Activated T-cell treated with anti-CD3 and anti-CD28 coated beads, Interleukin-2, amount 50 U/mL, for 24 hours (primary cell): ENCODE data around the gene JADE2.
"Not testable (repeated sequence)": the region's sequence is repeated elsewhere in the genome, so short reads cannot be mapped to it uniquely, and the experiment has no call there.

ENCODE experiments used
- DNase-seq: peaks from one replicate; pipeline ENCODE4 v3.0.0-alpha.2; 2020
- H3K27ac Mint-ChIP-seq: 2 replicates; pipeline ENCODE4 v1.8.0; 2020; ENCODE audit warnings: mild to moderate bottlenecking, mixed read lengths
- H3K27me3 Mint-ChIP-seq: 2 replicates; pipeline ENCODE4 v1.8.0; 2020; ENCODE audit warnings: mixed read lengths
- H3K36me3 Mint-ChIP-seq: 2 replicates; pipeline ENCODE4 v1.8.0; 2020; ENCODE audit warnings: low read depth, mixed read lengths
- H3K4me1 Mint-ChIP-seq: 2 replicates; pipeline ENCODE4 v1.8.0; 2020; ENCODE audit warnings: low read depth, mixed read lengths
- H3K4me3 Mint-ChIP-seq: 2 replicates; pipeline ENCODE4 v1.8.0; 2020; ENCODE audit warnings: mild to moderate bottlenecking, moderate library complexity, mixed read lengths
- H3K9me3 Mint-ChIP-seq: 2 replicates; pipeline ENCODE4 v1.8.0; 2020; ENCODE audit warnings: mixed read lengths

Gene JADE2

DNA sequence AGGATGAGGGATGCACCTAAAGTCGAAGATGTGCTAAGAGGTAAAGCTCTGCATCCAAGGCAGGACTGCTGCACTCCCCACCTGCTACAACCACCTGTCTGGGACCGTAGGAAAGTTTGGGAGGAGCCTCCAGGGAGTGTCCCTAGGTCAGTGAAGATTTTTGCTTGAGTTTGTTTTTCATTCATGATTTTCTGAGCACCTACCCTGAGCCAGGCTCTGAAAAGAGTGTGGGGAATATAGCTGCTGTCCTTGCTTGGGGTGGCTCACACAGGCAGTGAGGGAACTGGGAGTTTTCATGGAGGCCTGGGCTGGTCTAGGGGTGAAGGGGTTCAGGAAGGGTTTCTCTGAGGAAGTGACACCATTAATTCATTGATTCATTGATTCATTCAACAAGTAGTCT is 58.3 kb downstream of the JADE2 start:
- H3K4me3 Mint-ChIP-seq = no peak overlapping the region
- no peaks in the 10 kb centered on the region for H3K27me3 Mint-ChIP-seq
- H3K9me3 Mint-ChIP-seq = no peaks in the 10 kb centered on the region
- peaks cover 26% of the 10 kb centered on the region for H3K36me3 Mint-ChIP-seq
- peaks cover 7% of the 10 kb centered on the region for H3K4me1 Mint-ChIP-seq
- DNase-seq = peak; percentile 25
- H3K27ac Mint-ChIP-seq = peak overlapping the region; percentile 50

DNA sequence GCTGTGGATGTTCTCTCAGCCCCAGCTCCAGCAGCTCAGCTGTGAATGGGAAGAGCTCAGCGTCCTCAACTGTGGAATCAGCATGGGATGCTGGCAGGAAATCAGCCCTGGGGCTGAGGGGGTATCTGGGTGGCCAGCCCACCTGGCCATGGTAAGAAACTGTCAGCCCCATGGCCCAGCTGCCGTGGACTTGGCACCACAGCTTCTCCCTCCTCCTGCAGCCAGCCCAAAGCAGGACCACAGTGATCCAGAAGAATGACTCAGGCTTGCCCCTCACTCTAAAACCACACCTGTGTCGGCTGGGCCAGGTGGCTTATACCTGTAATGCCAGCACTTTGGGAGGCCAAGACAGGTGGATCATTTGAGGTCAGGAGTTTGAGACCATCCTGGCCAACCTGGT is 59.2 kb downstream of the JADE2 start:
- Mint-ChIP-seq H3K9me3 (no peaks in the 10 kb centered on the region), H3K36me3 (peaks cover 19% of the 10 kb centered on the region), H3K27me3 (no peaks in the 10 kb centered on the region), H3K4me3 (no peak overlapping the region), H3K4me1 (peaks cover 7% of the 10 kb centered on the region), H3K27ac (no peak overlapping the region)
- DNase-seq = peak; percentile 22

- H3K36me3 Mint-ChIP-seq = peaks cover 8% of the 10 kb centered on the region
- H3K27ac Mint-ChIP-seq = no peak overlapping the region
- no peak overlapping the region for H3K4me3 Mint-ChIP-seq
- DNase-seq = peak; percentile 19
- no peaks in the 10 kb centered on the region for H3K27me3 Mint-ChIP-seq
- peaks cover 8% of the 10 kb centered on the region for H3K4me1 Mint-ChIP-seq
- H3K9me3 Mint-ChIP-seq = no peaks in the 10 kb centered on the region
These were observed 60.5 kb downstream of the JADE2 start for GRCh38 chr5:134585966-134586365.

GRCh38 chr5:134586866-134587524 is 61.5 kb downstream of the JADE2 start:
- no peaks in the 10 kb centered on the region for H3K9me3 Mint-ChIP-seq
- H3K27ac Mint-ChIP-seq = peak overlapping the region; percentile 16
- H3K4me1 Mint-ChIP-seq = peaks cover 17% of the 10 kb centered on the region
- H3K4me3 Mint-ChIP-seq = no peak overlapping the region
- peak; percentile 91 for DNase-seq
- H3K27me3 Mint-ChIP-seq = no peaks in the 10 kb centered on the region
- no peaks in the 10 kb centered on the region for H3K36me3 Mint-ChIP-seq

GRCh38 chr5:134590992-134591659 is 65.7 kb downstream of the JADE2 start:
- Mint-ChIP-seq H3K27me3 (no peaks in the 10 kb centered on the region), H3K36me3 (no peaks in the 10 kb centered on the region), H3K27ac (peak overlapping the region; percentile 74), H3K9me3 (no peaks in the 10 kb centered on the region), H3K4me1 (peaks cover 33% of the 10 kb centered on the region), H3K4me3 (no peak overlapping the region)
- DNase-seq = peak; percentile 55

- H3K9me3 Mint-ChIP-seq = no peaks in the 10 kb centered on the region
- no peaks in the 10 kb centered on the region for H3K36me3 Mint-ChIP-seq
- no peak overlapping the region for H3K4me3 Mint-ChIP-seq
- no peaks in the 10 kb centered on the region for H3K27me3 Mint-ChIP-seq
- peaks cover 27% of the 10 kb centered on the region for H3K4me1 Mint-ChIP-seq
- no peak for DNase-seq
- H3K27ac Mint-ChIP-seq = no peak overlapping the region
These were observed 66.8 kb downstream of the JADE2 start for GRCh38 chr5:134592141-134592746.

DNA sequence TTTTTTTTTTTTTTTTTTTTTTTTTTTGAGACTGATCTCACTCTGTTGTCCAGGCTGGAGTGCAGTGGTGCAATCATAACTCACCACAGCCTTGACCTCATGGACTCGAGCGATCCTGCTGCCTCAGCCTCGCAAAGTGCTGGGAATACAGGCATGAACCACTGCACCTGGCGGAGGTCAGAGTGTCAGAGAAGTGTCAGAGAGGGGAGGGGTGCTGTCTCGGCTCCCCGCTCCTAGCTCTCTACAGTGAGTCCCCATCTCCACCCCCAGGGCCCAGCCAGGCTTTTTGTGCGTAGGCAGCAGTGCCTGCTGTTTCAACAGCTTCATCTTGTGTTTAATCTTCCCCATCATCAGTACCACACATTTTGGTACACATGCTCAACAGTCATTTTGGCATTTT is 68.9 kb downstream of the JADE2 start:
- H3K4me1 Mint-ChIP-seq = peaks cover 27% of the 10 kb centered on the region
- H3K4me3 Mint-ChIP-seq = no peak overlapping the region
- H3K27me3 Mint-ChIP-seq = no peaks in the 10 kb centered on the region
- H3K9me3 Mint-ChIP-seq = no peaks in the 10 kb centered on the region
- no peak overlapping the region for H3K27ac Mint-ChIP-seq
- no peak for DNase-seq
- H3K36me3 Mint-ChIP-seq = no peaks in the 10 kb centered on the region

DNA sequence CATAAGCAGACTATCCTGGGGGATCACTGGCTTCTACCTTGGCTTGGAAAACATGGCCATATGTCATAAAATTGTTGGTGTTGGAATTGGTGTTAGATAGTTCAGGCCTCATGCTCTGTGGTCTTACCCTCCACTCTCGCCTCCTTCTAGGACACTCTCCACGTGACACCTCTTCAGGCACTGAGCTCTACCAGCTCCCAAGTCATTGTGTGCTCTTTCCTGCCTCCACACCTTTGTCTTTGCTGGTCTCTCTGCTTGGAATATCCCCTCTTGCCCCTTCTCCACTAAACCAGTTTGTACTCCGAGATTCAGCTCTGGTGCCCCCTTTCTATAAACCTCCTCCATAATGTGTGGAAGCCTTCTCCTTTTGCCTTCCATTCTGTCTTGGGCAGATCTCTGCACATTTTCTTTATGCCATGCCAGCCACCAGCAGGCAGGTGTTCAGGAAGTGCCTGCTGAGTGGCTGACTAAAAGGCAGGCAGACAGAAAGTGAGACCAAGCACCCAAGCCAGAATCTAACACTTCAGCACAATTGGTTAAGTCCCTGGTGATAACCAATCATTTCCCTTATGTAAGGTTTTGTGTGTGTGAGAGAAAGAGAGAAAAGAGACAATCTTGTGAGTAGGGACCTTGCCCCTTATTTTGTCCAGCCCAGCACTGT is 69.5 kb downstream of the JADE2 start:
- Mint-ChIP-seq H3K27me3 (no peaks in the 10 kb centered on the region), H3K27ac (peak overlapping the region; percentile 2), H3K36me3 (no peaks in the 10 kb centered on the region), H3K4me3 (no peak overlapping the region), H3K9me3 (no peaks in the 10 kb centered on the region), H3K4me1 (peaks cover 27% of the 10 kb centered on the region)
- no peak for DNase-seq

GRCh38 chr5:134595458-134595838 is 70.0 kb downstream of the JADE2 start:
- no peak overlapping the region for H3K4me3 Mint-ChIP-seq
- H3K36me3 Mint-ChIP-seq = no peaks in the 10 kb centered on the region
- H3K27me3 Mint-ChIP-seq = no peaks in the 10 kb centered on the region
- no peak for DNase-seq
- H3K4me1 Mint-ChIP-seq = peaks cover 29% of the 10 kb centered on the region
- H3K9me3 Mint-ChIP-seq = no peaks in the 10 kb centered on the region
- peak overlapping the region; percentile 2 for H3K27ac Mint-ChIP-seq

- not testable (repeated sequence) for H3K9me3 Mint-ChIP-seq, H3K27ac Mint-ChIP-seq, DNase-seq, H3K4me3 Mint-ChIP-seq, H3K27me3 Mint-ChIP-seq
- Mint-ChIP-seq H3K36me3 (peaks cover 28% of the 10 kb centered on the region), H3K4me1 (peaks cover 48% of the 10 kb centered on the region)
These were observed 74.3 kb downstream of the JADE2 start for GRCh38 chr5:134599820-134600219.

DNA sequence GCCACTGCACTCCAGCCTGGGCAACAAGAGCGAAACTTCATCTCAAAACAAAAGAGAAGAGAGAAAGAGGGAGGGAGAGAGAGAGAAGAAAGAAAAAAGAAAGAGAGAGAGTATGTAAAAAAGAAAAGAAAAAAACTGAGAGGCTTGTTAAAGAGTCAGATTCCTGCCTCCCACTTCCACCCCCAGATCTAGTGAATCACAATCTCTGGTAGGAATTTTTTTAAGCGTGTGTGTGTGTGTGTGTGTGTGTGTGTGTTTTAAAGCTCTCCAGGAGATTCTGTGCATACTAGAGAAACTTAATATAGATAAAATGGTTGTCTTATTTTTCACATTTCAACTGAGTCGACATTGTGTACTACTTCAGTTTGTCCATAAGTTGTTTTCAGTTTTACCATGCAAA is 75.1 kb downstream of the JADE2 start:
- Mint-ChIP-seq H3K36me3 (peaks cover 36% of the 10 kb centered on the region), H3K4me3 (no peak overlapping the region), H3K27me3 (no peaks in the 10 kb centered on the region), H3K4me1 (peaks cover 50% of the 10 kb centered on the region), H3K9me3 (no peaks in the 10 kb centered on the region), H3K27ac (peak overlapping the region; percentile 44)
- DNase-seq = no peak

DNA sequence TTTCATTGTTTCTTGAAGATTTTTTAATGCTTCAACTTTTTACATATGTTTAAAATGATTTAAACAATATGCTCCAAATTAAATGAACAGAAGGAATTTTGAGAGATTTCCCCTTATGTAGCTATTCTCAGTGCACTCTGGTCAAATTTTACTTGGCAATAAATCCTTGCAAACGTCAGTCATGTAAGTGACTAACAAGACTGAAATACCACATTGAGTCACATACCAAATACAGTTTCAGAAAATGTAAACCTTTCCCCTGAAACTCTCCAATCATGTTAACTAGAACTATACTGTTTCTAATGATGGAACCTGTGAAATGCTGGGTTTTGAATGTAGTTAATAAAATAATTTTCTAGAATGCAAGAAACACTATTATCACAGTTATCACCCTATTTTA is 77.6 kb downstream of the JADE2 start:
- Mint-ChIP-seq H3K9me3 (no peaks in the 10 kb centered on the region), H3K36me3 (peaks cover 60% of the 10 kb centered on the region), H3K4me1 (peaks cover 52% of the 10 kb centered on the region), H3K27ac (peak overlapping the region; percentile 92), H3K4me3 (peak overlapping the region; percentile 20), H3K27me3 (no peaks in the 10 kb centered on the region)
- DNase-seq = no peak

DNA sequence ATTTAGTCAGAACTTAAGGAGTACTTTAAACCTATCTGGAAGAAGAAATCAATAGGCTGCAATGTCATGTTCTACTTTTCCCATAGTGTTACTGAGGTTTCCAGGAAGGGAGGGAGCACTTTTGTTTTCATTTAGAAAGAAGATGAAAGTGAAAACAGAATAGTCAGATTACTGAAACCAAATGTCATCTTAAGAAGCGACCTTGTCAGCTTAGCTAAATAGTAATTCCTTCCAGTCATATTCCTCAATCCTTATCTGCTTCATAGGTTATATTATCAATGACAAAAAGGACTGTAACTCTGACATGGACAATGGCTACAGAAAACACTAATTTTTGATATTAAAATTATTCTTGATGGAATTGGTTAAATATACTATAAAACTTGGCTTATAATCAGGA is 79.4 kb downstream of the JADE2 start:
- Mint-ChIP-seq H3K9me3 (no peaks in the 10 kb centered on the region), H3K4me3 (peak overlapping the region; percentile 30), H3K27me3 (no peaks in the 10 kb centered on the region), H3K4me1 (peaks cover 68% of the 10 kb centered on the region), H3K36me3 (peaks cover 78% of the 10 kb centered on the region), H3K27ac (peak overlapping the region; percentile 92)
- DNase-seq = no peak

DNA sequence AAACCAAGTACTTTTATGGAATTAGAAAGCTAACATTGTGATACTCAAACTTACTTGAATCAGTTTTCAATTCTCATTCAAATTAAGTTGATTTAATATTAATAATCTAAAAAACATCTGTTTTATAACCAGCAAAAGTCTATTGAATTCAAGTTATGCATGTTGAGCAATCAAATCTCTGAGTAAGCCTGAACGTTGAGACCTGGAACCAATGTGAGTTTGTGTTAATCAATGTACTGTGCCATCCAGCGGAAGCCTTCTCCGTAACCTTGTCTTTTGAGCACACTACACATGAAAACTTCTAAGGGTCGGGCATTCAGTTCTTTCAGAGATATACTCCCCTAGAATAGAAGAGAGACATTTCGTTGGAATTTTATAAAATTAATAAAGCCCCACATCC is 81.3 kb downstream of the JADE2 start:
- H3K27me3 Mint-ChIP-seq = no peaks in the 10 kb centered on the region
- H3K27ac Mint-ChIP-seq = no peak overlapping the region
- H3K4me1 Mint-ChIP-seq = peaks cover 59% of the 10 kb centered on the region
- H3K36me3 Mint-ChIP-seq = peaks cover 89% of the 10 kb centered on the region
- DNase-seq = no peak
- no peak overlapping the region for H3K4me3 Mint-ChIP-seq
- H3K9me3 Mint-ChIP-seq = no peaks in the 10 kb centered on the region

- H3K4me1 Mint-ChIP-seq = peaks cover 46% of the 10 kb centered on the region
These were observed 83.1 kb downstream of the JADE2 start for GRCh38 chr5:134608555-134608954.

More at GRCh38 chr5:134608555-134608954, 83.1 kb downstream of the JADE2 start:
- H3K9me3 Mint-ChIP-seq = no peaks in the 10 kb centered on the region
- peaks cover 93% of the 10 kb centered on the region for H3K36me3 Mint-ChIP-seq
- no peak for DNase-seq
- no peaks in the 10 kb centered on the region for H3K27me3 Mint-ChIP-seq
- H3K4me3 Mint-ChIP-seq = peak overlapping the region; percentile 41
- peak overlapping the region; percentile 95 for H3K27ac Mint-ChIP-seq
